NCI-H2227 (cell line): ENCODE results near the gene TP53.

Experiments used
- DNase-seq: peaks from one replicate; lab custom pipeline; 2025; ENCODE audit not compliant: unreplicated experiment; lab: John Stamatoyannopoulos, UW

TP53 gene

GRCh38 chr17:7707446-7707845 lies 20.2 kb upstream of the TP53 start:
- DNase-seq: peak; percentile 84

GRCh38 chr17:7706631-7707354 lies 19.5 kb upstream of the TP53 start:
- DNase-seq: no peak

GRCh38 chr17:7705269-7706255 lies 18.3 kb upstream of the TP53 start:
- peak; percentile 23 for DNase-seq

GRCh38 chr17:7704601-7705268 lies 17.4 kb upstream of the TP53 start, which contains the start of gene EFNB3:
TSS of gene EFNB3 (plus strand) at chr17:7705202. CDS start at chr17:7705599, 397 bp downstream.
- peak; percentile 83 for DNase-seq

GRCh38 chr17:7703584-7704479 lies 16.5 kb upstream of the TP53 start:
- peak; percentile 89 for DNase-seq

GRCh38 chr17:7702776-7703175 lies 15.5 kb upstream of the TP53 start:
- no peak for DNase-seq

GRCh38 chr17:7701681-7702080 lies 14.4 kb upstream of the TP53 start:
- DNase-seq: no peak

- no peak for DNase-seq
Observed at GRCh38 chr17:7700510-7700909, 13.2 kb upstream of the TP53 start.

GRCh38 chr17:7697828-7698588 lies 10.7 kb upstream of the TP53 start:
- no peak for DNase-seq

- DNase-seq: no peak
Observed at GRCh38 chr17:7695586-7695985, 8.3 kb upstream of the TP53 start.

- DNase-seq: no peak
Observed at GRCh38 chr17:7688808-7689316, 1.6 kb upstream of the TP53 start.

- peak; percentile 97 for DNase-seq
Observed at GRCh38 chr17:7687908-7688807, 868 bp upstream of the TP53 start, which contains the start of gene WRAP53. TSS of gene WRAP53 (plus strand) at chr17:7688477. CDS start at chr17:7688649, 172 bp downstream.

GRCh38 chr17:7686222-7687071 lies 843 bp downstream of the TP53 start:
- DNase-seq: peak; percentile 87

GRCh38 chr17:7685533-7686221 lies 1.6 kb downstream of the TP53 start:
- peak; percentile 92 for DNase-seq

GRCh38 chr17:7684851-7685532 lies 2.3 kb downstream of the TP53 start:
- no peak for DNase-seq

GRCh38 chr17:7677388-7678067 lies 9.8 kb downstream of the TP53 start:
- no peak for DNase-seq
